ENCODE measurements around the gene CUL7. TPM values are rescaled to one million over a fixed set of nuclear protein-coding genes. Genes with fewer than 3 reads are reported as not detected.

The CUL7 gene
- total RNA-seq, 1 experiment from 2014 or later, result 34.1 TPM

DNA sequence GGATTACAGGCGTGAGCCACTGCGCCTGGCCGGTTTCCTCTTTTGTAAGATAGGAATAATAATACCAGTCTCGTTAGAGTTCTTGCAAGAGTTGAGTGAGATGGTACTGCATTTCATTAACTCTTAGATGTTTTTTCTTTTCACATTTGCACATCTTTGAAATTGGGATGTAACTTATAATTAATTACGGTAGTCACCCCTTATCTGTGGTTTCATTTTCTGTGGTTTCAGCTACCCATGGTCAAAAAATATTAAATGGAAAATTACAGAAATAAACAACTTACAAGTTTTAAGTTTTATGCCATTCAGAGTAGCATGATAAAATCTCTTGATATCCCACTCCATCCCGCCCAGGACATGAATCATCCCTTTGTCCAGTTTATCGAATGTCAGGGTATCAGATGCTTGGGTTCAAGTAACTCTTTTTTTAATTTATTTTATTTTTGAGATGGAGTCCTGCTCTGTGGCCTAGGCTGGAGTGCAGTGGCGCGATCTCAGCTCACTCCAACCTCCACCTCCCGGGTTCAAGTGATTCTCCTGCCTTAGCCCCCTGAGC is 37.9 kb upstream of the CUL7 start:
- intact Hi-C loops (cut with micrococcal nuclease), result no loop called here
- Histone ChIP-seq H3K9ac (ENCODE audit: low read length) (no peak overlapping the region), H2AFZ (ENCODE audit: low read depth, low read length, poor library complexity, severe bottlenecking) (no peak overlapping the region), H3K27ac (ENCODE audit: low read depth, low read length) (peak overlapping the region; percentile 56), H3K9me2 (ENCODE audit: insufficient read depth) (no peaks in the 10 kb centered on the region), H3K9me3 (ENCODE audit: control insufficient read depth in 1 of 2, insufficient read depth in 1 of 2, low read depth in 1 of 2, low read length in 2 of 2) (no peaks in the 10 kb centered on the region), H3K36me3 (ENCODE audit: control insufficient read depth in 1 of 2, insufficient read depth in 2 of 2, low read length in 2 of 2) (no peaks in the 10 kb centered on the region), H3K79me2 (ENCODE audit: insufficient read depth, low read length) (peaks cover 82% of the 10 kb centered on the region), H3K4me3 (replicated peaks in 1 of 2; ENCODE audit: low read depth in 1 of 2, low read length in 2 of 2) (no peak overlapping the region), H4K20me1 (ENCODE audit: insufficient read depth) (no peaks in the 10 kb centered on the region; the same call in 1 of the 2 replicates), H3K27me3 (ENCODE audit: insufficient read depth, low read length) (no peaks in the 10 kb centered on the region), H3K4me2 (ENCODE audit: low read length) (no peak overlapping the region), H3K4me1 (ENCODE audit: control insufficient read depth in 1 of 2, insufficient read depth in 2 of 2, low read length in 2 of 2) (peaks cover 37 to 85% of the 10 kb centered on the region in 2 experiments)
- ChIA-PET RAD21 (ENCODE audit: low non-redundant PET in 1 of 2, low total read pairs in 2 of 2, uncharacterized antibody in 2 of 2, unreplicated experiment in 2 of 2) (no interaction called here), POLR2A (interaction anchor here (2.5 kb wide), 1 partner anchor 15 kb away, joined by 8 read pairs; the partner anchor contains the start of gene PTK7), CTCF (no interaction called here)
- DNase-seq (ENCODE audit: low read depth, low spot score), result no peak
- TF ChIP-seq ZFX (IDR thresholded peaks at IDR 0.05), result no peak
- TF ChIP-seq ZNF274 (IDR thresholded peaks at IDR 0.05; ENCODE audit: low read depth, low read length), result no peak
- no peak for TF ChIP-seq FOSL1 (IDR thresholded peaks at IDR 0.05; ENCODE audit: low read depth)
- no peak for TF ChIP-seq SP1 (IDR thresholded peaks at IDR 0.05; ENCODE audit: low read depth)
- no peak for TF ChIP-seq ZBTB33 (IDR thresholded peaks at IDR 0.05; ENCODE audit: extremely low read depth, insufficient replicate concordance, low read length)
- TF ChIP-seq, protein P1, sequence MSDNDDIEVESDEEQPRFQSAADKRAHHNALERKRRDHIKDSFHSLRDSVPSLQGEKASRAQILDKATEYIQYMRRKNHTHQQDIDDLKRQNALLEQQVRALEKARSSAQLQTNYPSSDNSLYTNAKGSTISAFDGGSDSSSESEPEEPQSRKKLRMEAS (IDR thresholded peaks at IDR 0.05), result no peak
- TF ChIP-seq EGR1 (IDR thresholded peaks at IDR 0.05; ENCODE audit: low read depth), result no peak
- TF ChIP-seq POLR2AphosphoS5 (IDR thresholded peaks at IDR 0.05; ENCODE audit: low read depth, low read length), result no peak
- TF ChIP-seq CEBPB (IDR thresholded peaks at IDR 0.05; ENCODE audit: low read depth), result no peak
- TF ChIP-seq, protein P2, sequence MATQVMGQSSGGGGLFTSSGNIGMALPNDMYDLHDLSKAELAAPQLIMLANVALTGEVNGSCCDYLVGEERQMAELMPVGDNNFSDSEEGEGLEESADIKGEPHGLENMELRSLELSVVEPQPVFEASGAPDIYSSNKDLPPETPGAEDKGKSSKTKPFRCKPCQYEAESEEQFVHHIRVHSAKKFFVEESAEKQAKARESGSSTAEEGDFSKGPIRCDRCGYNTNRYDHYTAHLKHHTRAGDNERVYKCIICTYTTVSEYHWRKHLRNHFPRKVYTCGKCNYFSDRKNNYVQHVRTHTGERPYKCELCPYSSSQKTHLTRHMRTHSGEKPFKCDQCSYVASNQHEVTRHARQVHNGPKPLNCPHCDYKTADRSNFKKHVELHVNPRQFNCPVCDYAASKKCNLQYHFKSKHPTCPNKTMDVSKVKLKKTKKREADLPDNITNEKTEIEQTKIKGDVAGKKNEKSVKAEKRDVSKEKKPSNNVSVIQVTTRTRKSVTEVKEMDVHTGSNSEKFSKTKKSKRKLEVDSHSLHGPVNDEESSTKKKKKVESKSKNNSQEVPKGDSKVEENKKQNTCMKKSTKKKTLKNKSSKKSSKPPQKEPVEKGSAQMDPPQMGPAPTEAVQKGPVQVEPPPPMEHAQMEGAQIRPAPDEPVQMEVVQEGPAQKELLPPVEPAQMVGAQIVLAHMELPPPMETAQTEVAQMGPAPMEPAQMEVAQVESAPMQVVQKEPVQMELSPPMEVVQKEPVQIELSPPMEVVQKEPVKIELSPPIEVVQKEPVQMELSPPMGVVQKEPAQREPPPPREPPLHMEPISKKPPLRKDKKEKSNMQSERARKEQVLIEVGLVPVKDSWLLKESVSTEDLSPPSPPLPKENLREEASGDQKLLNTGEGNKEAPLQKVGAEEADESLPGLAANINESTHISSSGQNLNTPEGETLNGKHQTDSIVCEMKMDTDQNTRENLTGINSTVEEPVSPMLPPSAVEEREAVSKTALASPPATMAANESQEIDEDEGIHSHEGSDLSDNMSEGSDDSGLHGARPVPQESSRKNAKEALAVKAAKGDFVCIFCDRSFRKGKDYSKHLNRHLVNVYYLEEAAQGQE (IDR thresholded peaks at IDR 0.05; ENCODE audit: low read depth), result no peak
- no peak for TF ChIP-seq YY1 (IDR thresholded peaks at IDR 0.05; ENCODE audit: extremely low read depth, insufficient replicate concordance, low read depth, low read length)
- no peak for ATAC-seq
- BruUV-seq (replicated peaks), result no TSS peak

All from HCT116 (cell line).